ENCODE measurements around the gene DIAPH1.
A peak's percentile ranks its signal among the peaks of the same experiment; 100 is the strongest.

DIAPH1 gene

GRCh38 chr5:141513627-141514329 is 105.0 kb downstream of the DIAPH1 start:
- Histone ChIP-seq H3K4me3 (peak overlapping the region; percentile 32 to 53 (median 44)), H3K27ac (peak overlapping the region in 20 of 21 experiments; percentile 75 to 93 (median 88))

- H3K4me3 ChIP-seq = peak overlapping the region; percentile 32 to 53 (median 44)
- H3K27ac ChIP-seq = peak overlapping the region; percentile 73 to 93 (median 88)
Observed at GRCh38 chr5:141512911-141513626, 105.7 kb downstream of the DIAPH1 start.

- peak overlapping the region; percentile 32 to 53 (median 44) for H3K4me3 ChIP-seq
- peak overlapping the region; percentile 61 to 93 (median 88) for H3K27ac ChIP-seq
Observed at GRCh38 chr5:141512390-141512910, 106.3 kb downstream of the DIAPH1 start.

- H3K4me3 ChIP-seq = no peak overlapping the region
- peak overlapping the region in 17 of 21 experiments; percentile 84 to 93 (median 89) for H3K27ac ChIP-seq
Observed at GRCh38 chr5:141511771-141512325, 107.0 kb downstream of the DIAPH1 start.

GRCh38 chr5:141510850-141511601 is 107.8 kb downstream of the DIAPH1 start:
- H3K27ac ChIP-seq = peak overlapping the region in 3 of 21 experiments; percentile 19 to 85 (median 23)
- H3K4me3 ChIP-seq = no peak overlapping the region

DNA sequence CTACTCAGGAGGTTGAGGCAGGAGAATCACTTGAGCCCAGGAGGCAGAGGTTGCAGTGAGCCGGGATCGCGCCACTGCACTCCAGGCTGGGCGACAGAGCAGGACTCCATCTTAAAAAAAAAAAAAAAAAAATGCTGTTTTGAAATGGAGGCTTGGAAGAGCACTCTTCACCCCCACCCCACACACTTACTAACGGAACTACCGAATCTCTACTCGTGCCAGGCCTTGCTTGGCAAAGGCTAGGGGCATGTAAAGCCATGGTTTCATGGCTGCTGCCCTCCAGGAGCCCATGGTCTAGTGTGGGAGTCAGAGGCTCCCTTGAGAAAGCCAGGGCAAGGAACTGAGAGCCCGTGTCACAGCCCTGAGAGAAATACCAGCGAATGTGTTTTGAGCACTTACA is 108.6 kb downstream of the DIAPH1 start:
- Histone ChIP-seq H3K27ac (peak overlapping the region in 8 of 21 experiments; percentile 17 to 87 (median 79)), H3K4me3 (no peak overlapping the region)

DNA sequence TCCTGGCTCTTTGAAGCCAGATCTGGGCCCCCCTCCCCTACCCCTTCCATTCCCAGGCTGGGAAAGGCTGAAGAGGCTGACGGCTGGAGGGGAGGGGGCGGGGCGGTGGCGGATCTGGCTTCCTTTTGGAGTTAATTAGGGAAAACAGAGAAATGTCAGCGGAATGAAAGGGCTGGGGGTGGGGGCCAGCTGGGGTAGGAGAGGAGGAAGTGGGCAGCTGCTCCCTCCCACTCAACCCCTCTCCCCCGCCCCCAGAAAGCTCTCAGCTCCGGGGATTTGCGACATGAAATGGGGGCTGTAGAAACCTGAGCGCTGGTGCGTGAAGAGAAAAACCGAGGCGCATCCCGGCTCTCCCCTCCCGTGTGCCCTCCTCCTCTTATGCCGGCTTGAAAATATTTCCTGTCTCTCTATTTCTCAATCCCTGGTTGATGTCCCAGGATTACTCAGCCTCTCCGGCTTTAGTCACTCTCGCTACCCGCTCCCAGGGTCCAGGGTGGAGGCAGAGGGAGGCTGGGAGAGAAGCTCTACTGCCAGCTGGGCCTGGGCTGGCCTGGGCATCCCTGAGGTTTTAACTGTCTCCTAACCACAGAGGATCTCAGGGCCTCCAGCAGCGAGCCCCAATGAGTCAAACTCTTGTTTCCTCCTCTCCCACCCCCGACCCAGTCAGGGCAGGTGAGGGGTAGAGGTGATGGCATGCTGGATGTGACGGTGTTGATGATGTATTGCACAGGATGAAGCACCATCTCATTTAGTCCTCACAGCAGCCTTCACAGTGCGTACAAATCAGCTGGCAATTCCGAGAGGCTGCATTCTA is 109.8 kb downstream of the DIAPH1 start:
- Histone ChIP-seq H3K4me3 (peak overlapping the region in 3 of 7 experiments; percentile 6 to 12 (median 7)), H3K27ac (peak overlapping the region; percentile 28 to 88 (median 77))

GRCh38 chr5:141508440-141508797 is 110.4 kb downstream of the DIAPH1 start:
- Histone ChIP-seq H3K27ac (peak overlapping the region; percentile 28 to 88 (median 77)), H3K4me3 (peak overlapping the region in 3 of 7 experiments; percentile 6 to 12 (median 7))

DNA sequence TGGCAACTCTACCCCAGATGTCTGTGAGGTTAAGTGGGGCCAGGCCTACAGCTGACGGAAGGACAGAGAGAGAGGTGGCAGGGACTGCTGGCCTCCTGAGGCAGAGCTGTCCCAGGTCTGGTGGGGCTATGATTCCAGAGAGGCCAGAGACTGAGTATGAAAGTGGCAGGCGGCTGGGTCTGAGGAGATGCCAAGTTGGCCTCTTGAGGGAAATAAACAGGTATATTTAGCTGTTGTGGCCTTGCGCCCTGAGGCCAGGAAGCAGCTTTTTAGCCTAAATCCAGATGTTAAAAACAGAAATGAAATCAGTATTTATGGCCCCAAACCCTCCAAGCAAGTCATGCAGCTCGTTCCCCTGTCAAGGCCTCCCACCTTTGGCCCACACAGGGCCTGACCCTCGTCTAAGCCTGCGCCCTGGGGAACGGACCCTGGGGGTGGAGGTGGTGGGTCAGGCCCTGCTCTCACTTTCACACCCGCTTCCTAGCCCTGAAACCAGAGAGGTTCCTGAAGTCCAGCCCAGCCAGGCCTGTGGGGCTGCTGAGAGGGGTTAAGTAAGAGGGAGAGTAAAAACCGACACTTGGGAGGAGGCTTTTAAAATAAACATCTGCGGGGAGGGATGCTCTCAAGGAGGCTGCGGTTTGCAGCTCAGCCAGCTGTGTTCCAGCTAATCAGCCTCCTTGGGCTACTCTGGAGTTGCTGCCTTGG is 111.3 kb downstream of the DIAPH1 start:
- H3K27ac ChIP-seq = peak overlapping the region in 20 of 21 experiments; percentile 15 to 88 (median 78)
- no peak overlapping the region for H3K4me3 ChIP-seq

GRCh38 chr5:141506381-141507155 is 112.2 kb downstream of the DIAPH1 start:
- H3K4me3 ChIP-seq = no peak overlapping the region
- peak overlapping the region in 11 of 21 experiments; percentile 9 to 87 (median 77) for H3K27ac ChIP-seq

DNA sequence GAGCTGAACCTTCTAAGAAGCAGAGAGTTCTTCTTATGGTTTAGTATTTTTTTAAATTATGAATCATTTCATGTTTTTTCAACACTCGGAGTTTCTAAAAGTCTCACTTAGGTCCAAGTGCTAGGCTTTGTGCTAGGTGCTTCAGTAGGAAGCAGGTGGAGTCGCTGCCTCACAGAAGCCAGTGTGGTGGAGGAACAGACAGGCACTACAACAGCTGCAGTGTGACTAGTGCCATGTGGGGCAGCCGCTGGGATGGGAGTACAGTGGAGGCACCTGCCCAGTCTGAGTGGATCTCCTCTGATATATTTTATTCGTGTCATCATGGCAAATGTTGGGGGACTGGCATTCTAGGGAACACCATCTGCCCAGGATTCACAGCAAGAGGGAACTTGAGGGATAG is 114.6 kb downstream of the DIAPH1 start:
- H3K27ac ChIP-seq = no peak overlapping the region

DNA sequence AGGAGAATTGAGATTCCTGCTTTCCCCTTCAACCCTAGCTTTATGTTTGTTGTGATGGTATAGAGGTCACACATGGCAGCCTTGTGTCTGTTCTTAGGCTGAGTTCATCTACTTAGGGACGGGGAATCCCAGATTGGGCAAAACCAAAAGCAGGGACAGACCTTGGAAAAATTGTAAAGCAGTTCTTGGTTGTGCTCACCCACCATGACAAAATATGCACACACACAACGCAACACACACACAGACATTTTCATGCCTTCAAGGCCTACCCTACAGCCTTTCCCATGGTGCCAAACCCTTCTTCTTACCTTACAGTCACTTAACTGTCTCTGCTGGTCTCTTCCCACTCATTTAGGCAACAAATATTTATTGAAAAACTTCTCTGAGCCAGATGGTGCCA is 115.1 kb downstream of the DIAPH1 start:
- Histone ChIP-seq H3K27ac (no peak overlapping the region), H3K4me3 (no peak overlapping the region)

More for the DNA sequence above, 114.6 kb downstream of the DIAPH1 start:
- H3K4me3 ChIP-seq = no peak overlapping the region

- no peak overlapping the region for H3K27ac ChIP-seq
- H3K4me3 ChIP-seq = no peak overlapping the region
Observed at GRCh38 chr5:141501761-141502160, 117.0 kb downstream of the DIAPH1 start.

- Histone ChIP-seq H3K4me3 (no peak overlapping the region), H3K27ac (peak overlapping the region in 4 of 21 experiments; percentile 10 to 78 (median 44))
Observed at GRCh38 chr5:141496038-141496437, 122.8 kb downstream of the DIAPH1 start.

DNA sequence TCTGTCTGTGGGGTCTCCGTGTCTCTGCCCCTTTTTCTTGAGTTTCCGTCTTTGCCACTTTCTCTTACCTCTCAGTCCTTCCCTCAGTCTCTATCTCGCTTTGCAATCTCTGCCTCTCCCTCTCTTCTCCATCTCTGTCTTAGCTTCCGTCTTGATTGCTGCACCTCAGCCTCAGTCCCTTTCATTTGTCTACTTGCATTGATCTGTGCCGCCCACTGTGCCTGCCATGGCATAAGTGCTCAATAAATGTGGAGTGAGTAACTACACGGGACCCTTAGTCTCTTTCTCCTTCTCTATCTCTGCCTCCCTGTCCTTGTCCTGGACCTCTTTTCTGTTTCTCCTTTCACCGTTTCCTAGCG is 123.4 kb downstream of the DIAPH1 start:
- Histone ChIP-seq H3K27ac (peak overlapping the region in 5 of 21 experiments; percentile 19 to 78 (median 53)), H3K4me3 (no peak overlapping the region)

GRCh38 chr5:141494761-141495452 is 123.9 kb downstream of the DIAPH1 start:
- peak overlapping the region in 12 of 21 experiments; percentile 19 to 78 (median 46) for H3K27ac ChIP-seq

More at GRCh38 chr5:141494761-141495452, 123.9 kb downstream of the DIAPH1 start:
- H3K4me3 ChIP-seq = no peak overlapping the region

Data from skin epidermis (tissue), 12 donors.